A549 (cell line): ENCODE measurements around the gene ADGRL2. TPM values are rescaled to one million over a fixed set of nuclear protein-coding genes. Genes with fewer than 3 reads are reported as not detected.
A peak's percentile ranks its signal among the peaks of the same experiment; 100 is the strongest.

Experiments
- ATAC-seq, 2 experiments: fragments of 200-7000 bp in 1 of 2; fragments of >200 bp in 1 of 2; cut with Nextera tagmentation in 1 of 2; cut with Tn5 transposase in 1 of 2; 3 replicates each; pipeline versions ENCODE4 v1.8.0 to v1.9.1; 2018 to 2020; ENCODE audit warnings: mild to moderate bottlenecking in 1 of 2, moderate library complexity in 1 of 2
- CTCF ChIA-PET: fragments of 300-600 bp; sonication (Branson Sonifier 250); formaldehyde crosslinking; extraction: SDS; loops from one replicate; lab custom pipeline; 2021; ENCODE audit warnings: antibody characterized with exemption, inconsistent platforms; lab: Yijun Ruan, JAX
- POLR2A ChIA-PET: fragments of 350-600 bp; formaldehyde crosslinking; extraction: SDS; loops from one replicate; lab custom pipeline; 2021; ENCODE audit warnings: antibody characterized with exemption, inconsistent platforms; lab: Yijun Ruan, JAX
- DNase-seq, 2 experiments: peaks; one replicate each; pipeline versions ENCODE4 v3.0.0 to v3.0.0-alpha.2; 2011 to 2016; ENCODE audit warnings: low read depth in 1 of 2, low spot score in 1 of 2
- FAIRE-seq: peaks from 2 replicates; lab custom pipeline; 2011; peaks lifted over from hg19 to GRCh38; lab: Jason Lieb, UNC
- H3K27ac ChIP-seq, 2 experiments: fragments of >200 bp; sonication (Bioruptor Twin); formaldehyde crosslinking; 3 replicates each; pipeline ENCODE4 v1.5.1; 2016 to 2017
- H3K4me1 ChIP-seq: fragments of >200 bp; sonication (Bioruptor Twin); formaldehyde crosslinking; 3 replicates; pipeline ENCODE4 v1.6.1; 2016
- H3K4me2 ChIP-seq: fragments of >200 bp; sonication (Bioruptor Twin); formaldehyde crosslinking; 3 replicates; pipeline ENCODE4 v1.6.1; 2016
- H3K4me3 ChIP-seq: fragments of >200 bp; sonication (Bioruptor Twin); formaldehyde crosslinking; 3 replicates; pipeline ENCODE4 v1.5.1; 2016
- H3K9me3 ChIP-seq: fragments of >200 bp; sonication (Bioruptor Twin); formaldehyde crosslinking; 3 replicates; pipeline ENCODE4 v1.6.1; 2016
- BHLHE40 ChIP-seq: IDR thresholded peaks from 2 replicates; pipeline ENCODE4 v1.6.1; 2012; ENCODE audit warnings: low read depth, low read length, inconsistent platforms
- ESRRA ChIP-seq: fragments of 150-350 bp; IDR thresholded peaks from 2 replicates; pipeline ENCODE4 v1.6.1; 2014; ENCODE audit warnings: mild to moderate bottlenecking, low read length, borderline replicate concordance
- HOXA7 ChIP-seq: fragments of 250-450 bp; sonication (Bioruptor Pico); IDR thresholded peaks from 2 replicates; pipeline ENCODE4 v1.5.0; 2020; ENCODE audit warnings: mild to moderate bottlenecking, moderate library complexity
- JUN ChIP-seq, 2 experiments: fragments of >200 bp; sonication (Bioruptor Twin); formaldehyde crosslinking; IDR thresholded peaks; 2 replicates in 1 of 2; 3 replicates in 1 of 2; pipeline ENCODE4 v1.6.1; 2016 to 2017
- KDM1A ChIP-seq: fragments of 200-600 bp; sonication (generic); IDR thresholded peaks from 2 replicates; pipeline ENCODE4 v1.6.1; 2016; ENCODE audit warnings: low read depth, mild to moderate bottlenecking
- MAFK ChIP-seq: fragments of 450-650 bp; IDR thresholded peaks from 2 replicates; pipeline ENCODE4 v1.6.1; 2014; ENCODE audit not compliant: partially characterized antibody
- NFE2L2 ChIP-seq: fragments of 150-350 bp; conservative IDR thresholded peaks from 2 replicates; pipeline ENCODE4 v1.6.1; 2014; ENCODE audit warnings: low read length
- NPAS2 ChIP-seq: fragments of 250-450 bp; sonication (Bioruptor Pico); IDR thresholded peaks from 2 replicates; pipeline ENCODE4 v1.8.0; 2022; ENCODE audit warnings: mild to moderate bottlenecking, moderate library complexity, borderline replicate concordance
- NR3C1 ChIP-seq: fragments of >200 bp; sonication (Bioruptor Twin); formaldehyde crosslinking; IDR thresholded peaks from 3 replicates; pipeline ENCODE4 v1.6.1; 2017
- RAD21 ChIP-seq, 2 experiments: fragments of >200 bp in 1 of 2; sonication (Bioruptor Twin) in 1 of 2; formaldehyde crosslinking in 1 of 2; IDR thresholded peaks in 1 of 2; conservative IDR thresholded peaks in 1 of 2; 2 replicates in 1 of 2; 3 replicates in 1 of 2; pipeline ENCODE4 v1.6.1; 2012 to 2018; ENCODE audit warnings: inconsistent platforms in 1 of 2
- SMC3 ChIP-seq: fragments of >200 bp; sonication (Bioruptor Twin); formaldehyde crosslinking; IDR thresholded peaks from 3 replicates; pipeline ENCODE4 v1.6.1; 2018; ENCODE audit warnings: inconsistent platforms
- SREBF2 ChIP-seq: fragments of 450-650 bp; IDR thresholded peaks from 2 replicates; pipeline ENCODE4 v1.6.1; 2014; ENCODE audit warnings: mild to moderate bottlenecking, moderate library complexity
- TP53 ChIP-seq: fragments of 250-450 bp; sonication (Bioruptor Pico); IDR thresholded peaks from 2 replicates; pipeline ENCODE4 v1.5.0; 2021; ENCODE audit warnings: mild to moderate bottlenecking, moderate library complexity
- ZC3H11A ChIP-seq: fragments of 450-650 bp; IDR thresholded peaks from 2 replicates; pipeline ENCODE4 v1.6.1; 2014; ENCODE audit warnings: antibody characterized with exemption, mild to moderate bottlenecking
- ZFP36 ChIP-seq: fragments of 450-650 bp; IDR thresholded peaks from 2 replicates; pipeline ENCODE4 v1.6.1; 2014; ENCODE audit warnings: borderline replicate concordance; ENCODE audit not compliant: partially characterized antibody
- WGBS: methylation state at CpG from one replicate; pipeline ENCODE4 v1.1.6; 2017; ENCODE audit errors: missing lambda C conversion rate; 5-methylcytosine and 5-hydroxymethylcytosine counted together
- polyA plus RNA-seq, 4 experiments: library from polyadenylated mRNA; depleted of rRNA in 3 of 4; stranded (reverse); fragments of >200 nt; fragmentation: RNase III in 1 of 4; extraction: RNeasy Plus Mini Kit Qiagen cat#74134 plus additional on column Dnase treatment in 1 of 4; gene quantifications; 2 replicates in 3 of 4; 3 replicates in 1 of 4; pipeline ENCODE4 v1.2.3, GENCODE V29; 2011 to 2017
- TF ChIP-seq, protein P1 (sequence below): fragments of >200 bp; sonication (Bioruptor Twin); formaldehyde crosslinking; IDR thresholded peaks from 3 replicates; pipeline ENCODE4 v1.5.1; 2016
- TF ChIP-seq, protein P2 (sequence below): fragments of 450-650 bp; IDR thresholded peaks from 2 replicates; pipeline ENCODE4 v1.6.1; 2014; ENCODE audit warnings: antibody characterized with exemption

Gene ADGRL2
- polyA plus RNA-seq, 2 of the 4 experiments (the other 2 are of a cell fraction) = 12.8 to 24.1 TPM

DNA sequence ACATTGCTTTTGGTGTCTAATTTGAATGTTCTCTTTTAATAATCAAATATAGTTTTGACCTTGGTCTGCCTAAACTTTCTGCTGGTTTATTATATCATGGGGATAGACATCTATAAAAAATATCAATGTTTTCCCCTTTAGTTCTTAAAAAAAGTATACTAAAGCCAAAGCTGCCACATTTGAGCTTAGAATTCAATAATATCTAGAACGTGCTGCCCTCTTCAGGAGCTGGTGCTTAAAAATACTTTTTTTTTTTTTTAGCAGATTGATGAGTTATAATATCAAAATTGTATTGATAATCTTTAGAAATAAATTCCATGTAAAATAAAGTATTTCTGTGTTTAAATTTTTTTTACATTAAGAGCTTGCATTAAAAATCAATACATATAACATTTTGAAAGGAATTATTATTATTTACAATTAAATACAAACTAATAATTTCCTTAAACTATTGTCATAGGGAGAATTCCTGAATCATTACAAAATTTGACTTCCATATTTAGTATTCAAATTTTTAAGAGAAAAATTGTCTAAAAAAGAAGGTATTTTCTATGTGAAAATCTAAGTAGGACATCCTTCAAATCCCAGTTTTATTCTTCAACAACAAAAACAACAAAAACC is 40.1 kb upstream of the ADGRL2 start:
- 2% methylated on average over 1 of the region's 1 CpG for WGBS
- no peaks in the 10 kb centered on the region for H3K4me1 ChIP-seq
- ATAC-seq (no peak), DNase-seq (peak in 1 of 2 experiments; percentile 5), FAIRE-seq (no peak)
- ChIA-PET POLR2A (no interaction called here), CTCF (interaction anchor here (1.0 to 1.2 kb wide), 2 partner anchors 204 to 211 kb away, joined by 5 to 9 read pairs; no protein-coding TSS in a partner anchor)
- no peaks in the 10 kb centered on the region for H3K9me3 ChIP-seq
- H3K4me3 ChIP-seq = no peak overlapping the region
- TF ChIP-seq, protein P1, sequence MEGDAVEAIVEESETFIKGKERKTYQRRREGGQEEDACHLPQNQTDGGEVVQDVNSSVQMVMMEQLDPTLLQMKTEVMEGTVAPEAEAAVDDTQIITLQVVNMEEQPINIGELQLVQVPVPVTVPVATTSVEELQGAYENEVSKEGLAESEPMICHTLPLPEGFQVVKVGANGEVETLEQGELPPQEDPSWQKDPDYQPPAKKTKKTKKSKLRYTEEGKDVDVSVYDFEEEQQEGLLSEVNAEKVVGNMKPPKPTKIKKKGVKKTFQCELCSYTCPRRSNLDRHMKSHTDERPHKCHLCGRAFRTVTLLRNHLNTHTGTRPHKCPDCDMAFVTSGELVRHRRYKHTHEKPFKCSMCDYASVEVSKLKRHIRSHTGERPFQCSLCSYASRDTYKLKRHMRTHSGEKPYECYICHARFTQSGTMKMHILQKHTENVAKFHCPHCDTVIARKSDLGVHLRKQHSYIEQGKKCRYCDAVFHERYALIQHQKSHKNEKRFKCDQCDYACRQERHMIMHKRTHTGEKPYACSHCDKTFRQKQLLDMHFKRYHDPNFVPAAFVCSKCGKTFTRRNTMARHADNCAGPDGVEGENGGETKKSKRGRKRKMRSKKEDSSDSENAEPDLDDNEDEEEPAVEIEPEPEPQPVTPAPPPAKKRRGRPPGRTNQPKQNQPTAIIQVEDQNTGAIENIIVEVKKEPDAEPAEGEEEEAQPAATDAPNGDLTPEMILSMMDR = peak; percentile 40; the same call in 2 of the 3 replicates
- TF ChIP-seq RAD21 (conservative IDR thresholded peaks at IDR 0.05 in 1 of 2, IDR thresholded peaks at IDR 0.05 in 1 of 2) = peak; percentile 56 to 63; a peak in 4 of 5 replicates
- TF ChIP-seq, protein P2, sequence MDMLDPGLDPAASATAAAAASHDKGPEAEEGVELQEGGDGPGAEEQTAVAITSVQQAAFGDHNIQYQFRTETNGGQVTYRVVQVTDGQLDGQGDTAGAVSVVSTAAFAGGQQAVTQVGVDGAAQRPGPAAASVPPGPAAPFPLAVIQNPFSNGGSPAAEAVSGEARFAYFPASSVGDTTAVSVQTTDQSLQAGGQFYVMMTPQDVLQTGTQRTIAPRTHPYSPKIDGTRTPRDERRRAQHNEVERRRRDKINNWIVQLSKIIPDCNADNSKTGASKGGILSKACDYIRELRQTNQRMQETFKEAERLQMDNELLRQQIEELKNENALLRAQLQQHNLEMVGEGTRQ = no peak
- no peak for TF ChIP-seq ESRRA
- TF ChIP-seq BHLHE40 = no peak
- no peak for TF ChIP-seq HOXA7 (CRISPR knock-in tag)
- peak; percentile 51 for TF ChIP-seq SMC3
- no peak overlapping the region for H3K27ac ChIP-seq
- H3K4me2 ChIP-seq = no peak overlapping the region

DNA sequence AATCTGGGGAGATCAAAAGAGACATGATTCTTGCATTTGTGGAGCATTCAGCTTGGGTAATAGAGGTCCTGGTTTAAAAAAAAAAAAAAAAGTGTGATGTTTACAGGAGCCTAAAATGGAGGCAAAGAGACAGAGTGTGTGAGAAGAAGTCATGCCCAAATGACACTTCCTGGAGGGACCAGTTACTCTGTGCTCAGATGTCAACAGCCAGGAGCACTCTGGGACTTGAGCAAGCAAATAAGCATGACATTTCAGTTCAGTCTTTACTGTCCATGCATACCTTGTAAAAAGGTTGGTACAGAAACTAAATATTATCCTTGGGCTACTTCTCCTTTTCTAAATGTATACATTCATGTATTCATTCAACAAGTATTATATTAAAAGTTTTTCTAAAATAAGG is 25.2 kb upstream of the ADGRL2 start:
- Histone ChIP-seq H3K27ac (no peak overlapping the region), H3K9me3 (no peaks in the 10 kb centered on the region), H3K4me1 (no peaks in the 10 kb centered on the region), H3K4me2 (no peak overlapping the region), H3K4me3 (no peak overlapping the region)
- CTCF ChIA-PET = no interaction called here
- FAIRE-seq (no peak), ATAC-seq (no peak), DNase-seq (no peak)
- POLR2A ChIA-PET = no interaction called here
- TF ChIP-seq NR3C1 = no peak
- no peak for TF ChIP-seq KDM1A
- no peak for TF ChIP-seq TP53 (CRISPR knock-in tag)
- TF ChIP-seq, protein P2 = no peak
- no peak for TF ChIP-seq ZC3H11A
- TF ChIP-seq NPAS2 (CRISPR knock-in tag) = no peak
- TF ChIP-seq SREBF2 = no peak

DNA sequence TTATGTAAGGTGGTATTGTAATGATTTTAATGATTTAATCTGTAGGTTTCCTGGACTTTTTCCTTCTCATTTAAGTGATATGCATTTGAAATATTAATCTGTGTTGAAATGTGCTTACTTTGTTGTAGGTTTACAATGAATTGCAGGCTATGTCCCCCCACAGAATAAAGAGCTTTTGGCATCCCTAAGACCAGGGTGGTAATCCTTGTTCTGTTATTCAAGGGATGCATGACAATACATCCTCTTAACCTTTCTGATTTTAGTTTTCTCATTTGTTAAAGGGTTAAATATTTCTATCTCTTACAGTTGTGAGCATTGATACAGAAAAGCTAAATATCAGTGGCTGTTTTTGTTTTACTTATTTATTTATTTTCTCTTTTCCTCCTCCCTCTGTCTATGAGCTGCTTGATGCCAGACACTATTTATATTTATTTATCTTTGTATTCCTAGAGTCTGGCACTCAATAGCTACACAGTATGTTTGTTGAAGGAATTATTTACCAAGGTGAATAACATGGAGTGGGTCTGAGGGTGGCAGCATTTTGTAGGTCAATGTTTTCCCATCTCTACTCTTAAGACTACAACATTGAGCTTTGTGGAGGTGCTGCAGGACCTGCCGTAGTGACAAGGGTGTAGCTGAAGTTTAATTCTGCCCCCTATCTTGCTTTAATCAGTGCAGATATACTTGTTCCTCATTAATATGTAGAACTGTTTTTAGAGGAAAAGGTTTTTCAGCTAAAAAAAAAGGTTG is 19.9 kb upstream of the ADGRL2 start:
- H3K4me3 ChIP-seq = no peak overlapping the region
- DNase-seq = no peak
- no peaks in the 10 kb centered on the region for H3K4me1 ChIP-seq
- POLR2A ChIA-PET = no interaction called here
- FAIRE-seq = no peak
- no peak overlapping the region for H3K27ac ChIP-seq
- TF ChIP-seq ZFP36 (no peak), ZC3H11A (no peak), JUN (IDR thresholded peaks at IDR 0.05) (no peak), NFE2L2 (no peak), SMC3 (no peak), SREBF2 (no peak), MAFK (no peak)
- no peaks in the 10 kb centered on the region for H3K9me3 ChIP-seq
- 69% methylated on average over 1 of the region's 1 CpG for WGBS
- CTCF ChIA-PET = no interaction called here
- no peak for ATAC-seq
- H3K4me2 ChIP-seq = no peak overlapping the region
